ENCODE data around the gene PRM3.

Gene PRM3

DNA sequence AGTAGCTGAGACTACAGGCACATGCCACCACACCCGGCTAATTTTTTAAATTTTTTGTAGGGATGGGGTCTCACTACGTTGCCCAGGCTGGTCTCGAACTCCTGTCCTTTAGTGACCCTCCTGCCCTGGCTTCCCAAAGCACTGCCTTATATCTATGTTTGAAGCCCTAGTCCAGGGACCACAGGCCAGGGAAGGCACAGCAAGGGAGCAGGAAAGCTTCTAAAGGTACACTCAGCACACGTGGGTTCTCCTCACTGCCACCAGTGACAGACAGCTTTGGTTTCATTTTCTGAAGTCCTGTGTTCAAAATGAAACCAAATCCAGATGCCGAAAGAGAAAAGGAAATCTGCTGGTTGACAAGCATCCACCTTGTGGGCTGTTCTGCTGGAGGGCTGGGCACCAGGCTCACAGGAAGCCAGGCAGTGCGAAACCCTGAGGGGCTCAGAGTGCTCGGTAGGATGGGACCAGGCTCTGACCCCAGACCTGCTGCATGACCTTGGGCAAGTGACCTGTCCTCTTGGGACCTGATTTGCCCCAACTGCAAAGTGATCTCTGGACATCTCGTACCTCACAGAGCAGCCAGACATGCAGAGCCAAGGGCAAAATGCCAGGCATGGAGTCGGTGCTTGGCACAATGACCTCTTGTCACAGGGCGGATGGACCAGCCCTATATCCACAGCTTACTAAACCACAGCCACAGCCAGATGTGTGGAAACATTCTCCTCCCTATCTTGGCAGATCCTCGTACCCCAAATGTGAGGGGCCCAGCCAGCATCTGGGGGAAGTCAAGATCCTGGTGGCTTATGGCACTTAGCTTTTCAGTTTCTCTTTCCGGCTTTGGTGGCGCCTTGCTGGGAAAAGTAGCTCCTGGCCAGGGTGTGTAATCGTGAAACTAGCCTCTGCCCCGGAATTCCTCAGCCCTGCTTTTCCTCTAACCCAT, 14.6 kb downstream of the PRM3 start:
- no peak for DNase-seq

- no peak for DNase-seq
Measured at GRCh38 chr16:11257131-11257938, 16.1 kb downstream of the PRM3 start.

GRCh38 chr16:11256661-11257130, 16.7 kb downstream of the PRM3 start:
- DNase-seq, result no peak

DNA sequence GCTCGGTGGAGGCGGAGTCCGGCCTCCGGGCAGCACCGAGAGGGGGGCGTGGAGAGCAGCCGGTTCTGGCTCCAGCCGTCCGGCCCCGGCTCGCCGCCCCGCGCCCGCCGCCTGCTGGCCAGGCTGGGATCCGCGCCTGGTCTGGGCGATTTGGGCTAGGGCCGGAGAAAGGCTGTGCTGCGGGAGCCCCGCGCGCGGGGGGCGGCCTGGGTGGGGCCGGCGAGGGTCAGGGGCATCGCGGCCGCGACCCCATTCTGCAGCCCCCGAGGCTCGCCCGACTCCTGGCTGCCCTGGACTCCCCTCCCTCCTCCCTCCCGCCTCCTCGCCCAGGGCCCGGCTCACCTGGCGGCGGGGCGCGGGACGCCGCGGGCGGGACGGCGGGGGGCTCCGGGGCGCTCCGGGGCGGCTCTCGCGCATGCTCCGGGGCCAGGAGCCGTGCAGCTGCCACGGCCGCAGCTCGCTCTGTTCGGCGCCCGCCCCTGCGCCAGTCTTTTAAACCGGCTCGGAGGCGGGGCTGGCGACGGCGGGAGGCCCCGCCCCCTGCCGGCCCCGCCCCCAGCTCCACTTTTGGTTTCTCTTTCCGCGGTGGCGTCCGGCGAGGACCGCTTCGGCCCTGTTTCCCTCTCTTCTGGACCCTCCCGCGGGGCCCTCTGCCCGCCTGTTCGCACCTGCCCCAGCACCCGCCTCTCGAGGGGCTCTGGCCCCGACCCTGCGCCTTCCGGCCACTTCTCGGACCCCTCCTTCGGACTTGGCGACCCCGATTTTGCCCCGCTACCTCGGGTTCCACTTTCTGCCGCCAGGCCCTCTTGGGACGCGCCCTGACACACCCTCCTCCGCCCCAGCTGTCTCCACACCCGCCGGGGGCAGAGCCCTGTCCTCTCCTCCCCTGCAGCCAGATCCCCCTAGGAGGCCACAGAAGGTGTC, 17.4 kb downstream of the PRM3 start, which contains the start of gene SOCS1:
SOCS1 (minus strand) TSS at position 468 of the 924 bp plus-strand sequence. CDS start 726 bp downstream, outside the sequence.
- no peak for DNase-seq

GRCh38 chr16:11254913-11255736, 18.3 kb downstream of the PRM3 start:
- no peak for DNase-seq

DNA sequence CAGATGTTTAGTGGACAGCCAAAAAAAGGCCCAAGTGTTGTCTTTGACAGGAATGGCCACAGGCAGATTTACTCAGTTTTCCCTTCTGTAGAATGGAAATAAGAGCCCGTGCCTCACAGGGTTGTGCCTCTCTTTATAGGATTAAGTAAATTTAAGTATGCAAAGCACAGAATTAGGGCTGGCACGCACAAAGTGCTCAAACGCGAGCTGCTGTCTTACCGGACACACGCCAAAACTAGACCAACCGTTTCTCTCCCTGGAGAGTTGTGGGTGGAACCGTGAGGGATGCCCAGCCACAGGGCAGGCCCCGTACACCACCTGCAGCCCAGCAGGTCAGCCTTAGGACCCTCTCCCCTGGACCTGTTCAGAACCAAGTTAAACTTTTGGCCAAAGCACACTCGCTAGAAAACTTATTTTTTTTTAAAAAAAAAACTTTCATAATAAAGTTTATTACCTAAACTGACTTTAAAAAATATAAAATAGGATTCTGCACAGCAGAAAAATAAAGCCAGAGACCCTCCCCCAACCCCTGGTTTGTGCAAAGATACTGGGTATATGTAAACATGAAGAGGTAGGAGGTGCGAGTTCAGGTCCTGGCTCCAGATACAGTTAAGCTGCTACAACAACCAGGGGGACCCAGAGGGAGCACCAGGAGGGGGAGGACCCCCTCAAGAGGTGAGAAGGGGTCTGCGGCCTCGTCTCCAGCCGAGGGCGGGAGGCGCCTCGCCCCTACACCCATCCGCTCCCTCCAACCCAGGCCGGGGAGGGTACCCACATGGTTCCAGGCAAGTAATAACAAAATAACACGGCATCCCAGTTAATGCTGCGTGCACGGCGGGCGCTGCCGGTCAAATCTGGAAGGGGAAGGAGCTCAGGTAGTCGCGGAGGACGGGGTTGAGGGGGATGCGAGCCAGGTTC, 19.2 kb downstream of the PRM3 start:
- no peak for DNase-seq

DNA sequence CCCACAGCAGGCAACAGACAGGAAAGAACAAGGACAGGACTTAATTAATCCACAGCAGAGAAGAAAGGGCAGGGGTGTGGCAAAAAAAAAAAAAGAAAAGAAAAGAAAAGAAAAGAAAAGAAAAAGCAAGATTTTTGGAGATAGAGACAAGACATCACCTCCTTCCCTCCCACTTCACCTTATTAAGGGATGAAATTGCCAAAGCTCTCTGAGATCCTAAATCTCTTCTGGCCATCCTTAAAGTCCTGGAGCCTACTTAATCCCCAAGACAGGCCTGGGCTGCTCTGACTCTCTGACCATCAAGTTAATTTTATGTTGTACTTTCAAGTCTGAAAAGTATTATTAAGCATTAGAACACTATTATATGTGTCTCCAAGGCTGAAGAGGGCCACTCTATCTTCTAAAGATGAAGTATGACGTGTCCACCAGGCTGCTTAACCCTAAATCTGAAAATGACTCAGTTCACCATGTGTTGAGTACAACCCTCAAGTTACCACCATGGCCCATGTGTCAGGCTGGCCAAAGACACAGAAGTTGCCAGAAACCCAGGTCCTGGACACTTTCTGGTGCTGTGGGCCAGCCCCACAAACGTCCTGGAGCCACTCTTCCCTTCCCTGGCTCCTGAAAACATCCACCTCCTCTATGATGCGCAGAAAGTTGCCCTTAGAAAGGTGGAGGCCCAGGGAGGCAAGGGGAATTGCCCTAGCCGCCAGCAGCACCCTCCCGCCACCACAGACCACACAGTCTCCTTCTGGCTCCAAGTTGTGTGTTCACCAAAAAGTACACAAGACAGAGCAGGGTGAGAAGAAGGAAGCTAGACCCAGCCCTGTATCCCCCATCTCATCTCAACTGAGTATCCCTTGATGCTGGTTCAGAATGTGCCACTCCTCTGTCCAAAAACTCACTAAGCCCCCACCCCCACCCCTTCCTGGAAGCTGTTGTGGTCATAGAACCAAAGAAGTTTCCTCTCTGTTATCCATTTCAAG, 20.1 kb downstream of the PRM3 start:
- no peak for DNase-seq

DNA sequence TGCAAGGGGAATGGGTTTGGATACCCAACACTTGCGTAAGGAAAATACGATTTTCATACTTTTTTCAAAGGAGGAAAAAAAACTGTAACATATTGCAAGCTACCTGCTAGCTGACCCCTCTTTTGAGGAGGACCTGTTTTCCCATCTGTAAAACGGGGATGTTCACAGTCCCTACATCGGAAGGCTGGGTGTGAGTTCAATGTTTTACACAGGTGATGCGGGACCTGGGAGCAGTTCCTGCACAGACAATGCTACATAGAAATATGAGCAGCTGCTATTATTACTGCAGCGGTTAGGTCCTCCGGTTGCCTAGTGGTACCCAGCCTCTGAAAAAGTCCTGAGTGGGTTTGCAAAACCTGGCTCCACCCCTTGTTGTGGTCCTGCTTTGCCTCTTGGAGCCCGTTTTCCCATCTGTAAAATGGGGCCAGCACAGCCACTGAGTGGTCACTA, 20.9 kb downstream of the PRM3 start:
- no peak for DNase-seq

DNA sequence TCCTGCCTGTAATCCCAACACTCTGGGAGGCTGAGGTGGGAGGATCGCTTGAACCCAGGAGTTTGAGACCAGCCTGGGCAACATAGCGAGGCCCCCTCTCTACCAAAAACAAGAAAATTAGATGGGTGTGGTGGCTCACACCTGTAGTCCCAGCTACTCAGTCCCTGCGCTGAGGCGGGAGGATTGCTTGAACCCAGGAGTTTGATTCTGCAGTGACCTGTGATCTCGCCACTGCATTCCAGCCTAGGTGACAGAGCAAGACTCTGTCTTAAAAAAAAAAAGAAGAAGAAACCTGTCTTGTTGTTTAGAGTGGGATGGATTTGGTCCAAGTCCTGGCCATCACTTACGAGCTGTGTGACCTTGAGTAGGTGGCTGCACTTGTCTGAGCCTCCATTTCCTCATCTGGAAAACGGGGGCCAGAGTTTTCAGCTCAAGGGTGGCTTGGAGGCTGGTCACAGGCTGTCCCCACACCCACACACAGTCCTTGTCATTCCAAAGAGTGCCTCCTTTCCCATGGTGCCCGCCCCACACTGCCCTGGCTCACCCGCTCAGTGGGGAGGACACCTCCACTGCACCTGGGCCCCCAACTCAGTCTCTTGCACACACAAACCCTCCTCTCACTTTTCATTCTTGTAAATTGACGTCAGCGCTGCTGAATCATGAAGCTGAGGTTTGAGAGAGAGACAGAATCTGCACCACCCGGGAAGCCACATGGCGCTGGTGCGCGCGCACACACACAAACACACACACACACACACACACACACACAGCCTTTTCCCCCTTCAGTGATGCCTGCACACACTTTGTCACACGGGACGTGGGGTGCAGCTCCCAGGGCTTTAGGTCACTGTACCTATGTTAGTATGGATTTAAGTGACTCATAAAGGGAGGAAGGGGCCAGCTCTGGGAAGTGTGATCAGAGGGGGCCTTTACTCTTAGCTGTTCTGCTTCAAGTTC, 21.6 kb downstream of the PRM3 start:
- no peak for DNase-seq

- DNase-seq, result no peak
Measured at GRCh38 chr16:11250786-11251524, 22.5 kb downstream of the PRM3 start.

DNA sequence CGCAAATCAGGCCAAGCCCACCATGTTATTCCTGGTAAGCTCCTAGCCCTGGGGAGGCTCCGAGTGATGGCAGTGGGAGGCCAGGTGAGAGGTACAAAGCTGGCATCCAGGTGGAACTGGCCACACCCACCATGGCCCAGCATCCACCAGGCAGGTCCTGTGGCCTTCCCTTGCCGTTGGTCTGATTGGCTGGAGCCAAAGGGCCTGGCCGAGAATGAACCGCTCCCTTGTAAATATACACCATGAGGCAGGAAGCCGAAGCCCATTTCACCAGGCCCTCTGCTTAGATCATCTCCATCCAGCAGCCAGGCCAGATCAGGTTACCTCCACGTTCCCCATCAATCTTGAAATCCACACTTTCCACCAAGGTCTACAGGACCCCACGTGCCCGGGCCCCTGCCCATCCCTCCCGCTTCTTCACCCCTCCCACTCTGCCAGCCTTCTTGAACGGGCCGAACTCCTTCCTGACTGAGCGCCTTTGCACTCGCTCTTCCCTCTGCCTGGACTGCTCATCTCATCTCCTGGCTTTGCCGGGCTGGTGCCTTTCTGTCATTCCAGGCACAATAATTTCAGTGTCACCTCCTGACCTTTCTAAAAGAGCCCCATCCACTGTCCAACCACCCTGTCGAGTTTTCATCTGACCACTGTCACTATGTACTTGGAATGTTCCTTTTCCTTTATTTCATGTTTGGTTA, 23.2 kb downstream of the PRM3 start:
- DNase-seq, result no peak

- DNase-seq, result no peak
Measured at GRCh38 chr16:11249233-11250061, 24.0 kb downstream of the PRM3 start.

GRCh38 chr16:11248133-11248532, 25.3 kb downstream of the PRM3 start:
- no peak for DNase-seq

GRCh38 chr16:11245988-11246387, 27.4 kb downstream of the PRM3 start:
- no peak for DNase-seq

GRCh38 chr16:11245222-11245737, 28.1 kb downstream of the PRM3 start:
- DNase-seq, result no peak
